SK-N-SH (cell line): ENCODE results near the gene IQSEC1. TPM values are rescaled to one million over a fixed set of nuclear protein-coding genes. Genes with fewer than 3 reads are reported as not detected.

Experiments used
- CTCF ChIA-PET: fragments of 300-600, 350-600 bp; formaldehyde crosslinking; extraction: SDS; loops from one replicate; lab custom pipeline; 2021; lab: Yijun Ruan, JAX
- POLR2A ChIA-PET: fragments of 350-600 bp; sonication (Branson Sonifier 250); formaldehyde crosslinking; extraction: SDS; loops from one replicate; lab custom pipeline; 2020; ENCODE audit warnings: antibody characterized with exemption, inconsistent platforms; lab: Yijun Ruan, JAX
- DNase-seq: peaks from one replicate; pipeline ENCODE4 v3.0.0; 2012
- H2AFZ ChIP-seq: fragments of 200-600 bp; sonication (generic); 2 replicates; pipeline ENCODE4 v1.8.1; 2016; ENCODE audit warnings: antibody characterized with exemption, mild to moderate bottlenecking, low read depth
- H3F3A ChIP-seq: fragments of 200-600 bp; sonication (generic); replicated peaks from 2 replicates; pipeline ENCODE3; 2016; ENCODE audit warnings: antibody characterized with exemption, mild to moderate bottlenecking; ENCODE audit not compliant: insufficient read depth
- H3K27ac ChIP-seq, 2 experiments: fragments of 200-500 bp in 1 of 2; fragments of 200-600 bp in 1 of 2; sonication (Bioruptor generic) in 1 of 2; sonication (generic), shearing (Covaris generic) in 1 of 2; 2 replicates each; pipeline versions ENCODE4 v1.5.1 to v1.6.1; 2014 to 2016; ENCODE audit warnings: low read depth in 2 of 2, inconsistent platforms in 1 of 2, low read length in 1 of 2, mild to moderate bottlenecking in 1 of 2, mixed read lengths in 1 of 2
- H3K27me3 ChIP-seq: fragments of 200-600 bp; sonication (generic), shearing (Covaris generic); 2 replicates; pipeline ENCODE4 v1.6.1; 2016; ENCODE audit warnings: mixed run types; ENCODE audit not compliant: insufficient read depth
- H3K36me3 ChIP-seq, 2 experiments: fragments of 200-500 bp in 1 of 2; fragments of 200-600 bp in 1 of 2; sonication (Bioruptor generic) in 1 of 2; sonication (generic) in 1 of 2; replicated peaks in 1 of 2; 2 replicates each; pipeline versions ENCODE3 to v1.5.1; 2014 to 2016; ENCODE audit warnings: low read length in 1 of 2, mild to moderate bottlenecking in 1 of 2; ENCODE audit not compliant: insufficient read depth in 2 of 2, control insufficient read depth in 1 of 2
- H3K4me1 ChIP-seq, 2 experiments: fragments of 200-500 bp in 1 of 2; fragments of 200-600 bp in 1 of 2; sonication (Bioruptor generic) in 1 of 2; sonication (generic), shearing (Covaris generic) in 1 of 2; 2 replicates each; pipeline versions ENCODE4 v1.5.1 to v1.6.1; 2014 to 2016; ENCODE audit warnings: low read depth in 1 of 2, low read length in 1 of 2, mixed run types in 1 of 2; ENCODE audit not compliant: insufficient read depth in 2 of 2, control insufficient read depth in 1 of 2
- H3K4me2 ChIP-seq: fragments of 200-600 bp; sonication (generic), shearing (Covaris generic); 2 replicates; pipeline ENCODE4 v1.6.1; 2017; ENCODE audit warnings: mixed run types
- H3K4me3 ChIP-seq, 2 experiments: fragments of 200-500 bp in 1 of 2; fragments of 200-600 bp in 1 of 2; sonication (Bioruptor generic) in 1 of 2; sonication (generic), shearing (Covaris generic) in 1 of 2; 2 replicates each; pipeline versions ENCODE4 v1.5.1 to v1.8.1; 2014 to 2016; ENCODE audit warnings: low read depth in 2 of 2, inconsistent platforms in 1 of 2, low read length in 1 of 2, mild to moderate bottlenecking in 1 of 2, mixed read lengths in 1 of 2, moderate library complexity in 1 of 2
- H3K79me2 ChIP-seq: fragments of 200-600 bp; sonication (generic); 2 replicates; pipeline ENCODE4 v1.8.1; 2017; ENCODE audit warnings: mild to moderate bottlenecking; ENCODE audit not compliant: insufficient read depth
- H3K9ac ChIP-seq: fragments of 200-600 bp; sonication (generic); 2 replicates; pipeline ENCODE4 v1.6.1; 2017; ENCODE audit warnings: mixed run types
- H3K9me2 ChIP-seq: fragments of 200-600 bp; sonication (generic); 2 replicates; pipeline ENCODE4 v1.6.1; 2017; ENCODE audit warnings: mixed run types
- H3K9me3 ChIP-seq: fragments of 200-600 bp; sonication (generic); 2 replicates; pipeline ENCODE4 v1.6.1; 2017; ENCODE audit warnings: mixed run types, mild to moderate bottlenecking, moderate library complexity
- H4K20me1 ChIP-seq: fragments of 200-600 bp; sonication (generic); 2 replicates; pipeline ENCODE4 v1.6.1; 2017; ENCODE audit warnings: mild to moderate bottlenecking, mixed run types; ENCODE audit not compliant: insufficient read depth
- ELF1 ChIP-seq: IDR thresholded peaks from 2 replicates; pipeline ENCODE4 v1.4.0; 2012
- EP300 ChIP-seq, 2 experiments: IDR thresholded peaks; 2 replicates each; pipeline versions ENCODE4 v1.4.0 to v1.6.1; 2012; ENCODE audit warnings: borderline replicate concordance in 1 of 2, low read depth in 1 of 2, low read length in 1 of 2
- FOSL2 ChIP-seq: IDR thresholded peaks from 2 replicates; pipeline ENCODE4 v1.4.0; 2012; ENCODE audit warnings: low read depth, mild to moderate bottlenecking, moderate library complexity, borderline replicate concordance
- FOXJ3 ChIP-seq: sonication (generic); formaldehyde crosslinking; IDR thresholded peaks from 2 replicates; pipeline ENCODE4 v1.5.1; 2020; ENCODE audit warnings: mild to moderate bottlenecking, missing genetic modification reagents
- GABPA ChIP-seq: IDR thresholded peaks from 2 replicates; pipeline ENCODE4 v1.4.0; 2012; ENCODE audit warnings: low read depth, mild to moderate bottlenecking
- MEF2A ChIP-seq: IDR thresholded peaks from 2 replicates; pipeline ENCODE4 v1.4.0; 2012; ENCODE audit warnings: low read depth, borderline replicate concordance
- MXI1 ChIP-seq: IDR thresholded peaks from 2 replicates; pipeline ENCODE4 v1.6.1; 2012; ENCODE audit warnings: mild to moderate bottlenecking, low read depth, low read length, improper control_type of control experiment
- NRF1 ChIP-seq: IDR thresholded peaks from 2 replicates; pipeline ENCODE4 v1.6.1; 2012; ENCODE audit warnings: low read depth, mild to moderate bottlenecking, low read length
- SMC3 ChIP-seq: IDR thresholded peaks from 2 replicates; pipeline ENCODE4 v1.6.1; 2012; ENCODE audit warnings: low read depth, low read length, improper control_type of control experiment
- ZBTB33 ChIP-seq: IDR thresholded peaks from 2 replicates; pipeline ENCODE4 v1.4.0; 2012; ENCODE audit warnings: low read depth, borderline replicate concordance
- WGBS: methylation state at CpG from one replicate; pipeline ENCODE4 v1.1.6; 2017; ENCODE audit warnings: low lambda C conversion rate; 5-methylcytosine and 5-hydroxymethylcytosine counted together
- polyA plus RNA-seq, 3 experiments: library from polyadenylated mRNA; depleted of rRNA; stranded (reverse); fragments of >200 nt; gene quantifications; 2 replicates each; pipeline ENCODE4 v1.2.3, GENCODE V29; 2012
- TF ChIP-seq, protein P1 (sequence below): fragments of 200-600 bp; sonication (generic); IDR thresholded peaks from 2 replicates; pipeline ENCODE4 v1.6.1; 2017; ENCODE audit warnings: antibody characterized with exemption, mild to moderate bottlenecking, moderate library complexity
- TF ChIP-seq, protein P2 (sequence below): IDR thresholded peaks from 2 replicates; pipeline ENCODE4 v1.6.1; 2012; ENCODE audit warnings: mild to moderate bottlenecking, low read depth, low read length, moderate library complexity
- TF ChIP-seq, protein P3 (sequence below): fragments of 150-350 bp; IDR thresholded peaks from 2 replicates; pipeline ENCODE4 v1.6.1; 2017; ENCODE audit warnings: antibody characterized with exemption, low read length, low read depth, borderline replicate concordance
- TF ChIP-seq, protein P4 (sequence below): IDR thresholded peaks from 2 replicates; pipeline ENCODE4 v1.4.0; 2012; ENCODE audit warnings: low read depth, borderline replicate concordance

IQSEC1 gene
- polyA plus RNA-seq, 1 of the 3 experiments (the other 2 are of a cell fraction) = 6.2 TPM

- POLR2A ChIA-PET = no interaction called here
- Histone ChIP-seq H3K9me3 (no peaks in the 10 kb centered on the region), H3K4me3 (no peak overlapping the region), H2AFZ (no peak overlapping the region), H3K9ac (no peak overlapping the region), H3F3A (no peaks in the 10 kb centered on the region), H3K36me3 (no peaks in the 10 kb centered on the region), H4K20me1 (no peaks in the 10 kb centered on the region), H3K27ac (peak overlapping the region in 1 of 2 experiments; percentile 99; a peak in 2 of 4 replicates), H3K4me1 (peaks cover 0 to 64% of the 10 kb centered on the region in 2 experiments; a peak in 2 of 4 replicates), H3K79me2 (no peaks in the 10 kb centered on the region), H3K27me3 (peaks cover 6% of the 10 kb centered on the region; the same call in 1 of the 2 replicates), H3K9me2 (no peaks in the 10 kb centered on the region), H3K4me2 (no peak overlapping the region)
- no peak for DNase-seq
- TF ChIP-seq FOSL2 (no peak), GABPA (no peak), NRF1 (no peak), SMC3 (no peak), ZBTB33 (no peak), ELF1 (no peak), MEF2A (no peak)
- CTCF ChIA-PET = interaction anchor here (0.7 to 2.1 kb wide), 6 partner anchors 14 to 413 kb away, joined by 3 to 8 read pairs (median 4); no protein-coding TSS in a partner anchor
- WGBS = 73% methylated on average over 13 of the region's 14 CpGs
Measured at GRCh38 chr3:13039213-13039896, 33.9 kb downstream of the IQSEC1 start.

DNA sequence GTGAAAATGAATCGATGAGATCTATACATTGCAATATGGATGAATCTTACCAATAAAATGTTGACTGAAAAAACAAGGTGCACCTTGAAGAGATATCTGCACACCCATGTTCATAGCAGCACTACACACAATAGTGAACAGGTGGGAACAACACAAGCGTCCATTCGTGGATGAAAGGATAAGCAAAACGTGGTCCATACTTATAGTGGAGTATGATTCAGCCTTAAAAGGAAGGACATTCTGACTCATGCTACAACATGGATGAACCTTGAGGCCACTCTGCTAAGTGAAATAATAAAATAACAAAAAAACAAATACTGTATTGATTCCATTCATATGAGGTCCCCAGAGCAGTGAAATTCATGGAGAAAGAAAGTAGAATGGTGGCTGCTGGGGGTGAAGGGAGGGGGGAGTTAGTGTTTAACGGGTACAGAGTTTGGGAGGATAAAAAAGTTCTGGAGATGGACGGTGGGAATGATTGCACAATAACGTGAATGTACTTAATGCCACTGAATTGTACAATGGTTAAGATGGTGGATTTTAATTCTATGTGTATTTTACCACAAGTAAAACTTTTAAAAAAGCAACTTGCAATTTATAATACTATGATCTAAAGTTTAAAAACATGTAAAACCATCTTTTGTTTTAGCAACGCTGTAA lies 35.6 kb downstream of the IQSEC1 start:
- H3K4me2 ChIP-seq = no peak overlapping the region
- H2AFZ ChIP-seq = no peak overlapping the region
- DNase-seq = no peak
- ChIA-PET CTCF (no interaction called here), POLR2A (no interaction called here)
- 76% methylated on average over 8 of the region's 8 CpGs for WGBS
- no peak overlapping the region for H3K4me3 ChIP-seq
- no peaks in the 10 kb centered on the region for H3K9me3 ChIP-seq
- H3F3A ChIP-seq = no peaks in the 10 kb centered on the region
- peaks cover 6% of the 10 kb centered on the region; the same call in 1 of the 2 replicates for H3K27me3 ChIP-seq
- no peaks in the 10 kb centered on the region for H3K9me2 ChIP-seq
- H3K27ac ChIP-seq = no peak overlapping the region
- H3K36me3 ChIP-seq = no peaks in the 10 kb centered on the region
- peaks cover 0 to 47% of the 10 kb centered on the region in 2 experiments; a peak in 2 of 4 replicates for H3K4me1 ChIP-seq
- H4K20me1 ChIP-seq = no peaks in the 10 kb centered on the region
- H3K9ac ChIP-seq = no peak overlapping the region
- no peaks in the 10 kb centered on the region for H3K79me2 ChIP-seq
- TF ChIP-seq, protein P1, sequence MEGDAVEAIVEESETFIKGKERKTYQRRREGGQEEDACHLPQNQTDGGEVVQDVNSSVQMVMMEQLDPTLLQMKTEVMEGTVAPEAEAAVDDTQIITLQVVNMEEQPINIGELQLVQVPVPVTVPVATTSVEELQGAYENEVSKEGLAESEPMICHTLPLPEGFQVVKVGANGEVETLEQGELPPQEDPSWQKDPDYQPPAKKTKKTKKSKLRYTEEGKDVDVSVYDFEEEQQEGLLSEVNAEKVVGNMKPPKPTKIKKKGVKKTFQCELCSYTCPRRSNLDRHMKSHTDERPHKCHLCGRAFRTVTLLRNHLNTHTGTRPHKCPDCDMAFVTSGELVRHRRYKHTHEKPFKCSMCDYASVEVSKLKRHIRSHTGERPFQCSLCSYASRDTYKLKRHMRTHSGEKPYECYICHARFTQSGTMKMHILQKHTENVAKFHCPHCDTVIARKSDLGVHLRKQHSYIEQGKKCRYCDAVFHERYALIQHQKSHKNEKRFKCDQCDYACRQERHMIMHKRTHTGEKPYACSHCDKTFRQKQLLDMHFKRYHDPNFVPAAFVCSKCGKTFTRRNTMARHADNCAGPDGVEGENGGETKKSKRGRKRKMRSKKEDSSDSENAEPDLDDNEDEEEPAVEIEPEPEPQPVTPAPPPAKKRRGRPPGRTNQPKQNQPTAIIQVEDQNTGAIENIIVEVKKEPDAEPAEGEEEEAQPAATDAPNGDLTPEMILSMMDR = no peak
- TF ChIP-seq, protein P2, sequence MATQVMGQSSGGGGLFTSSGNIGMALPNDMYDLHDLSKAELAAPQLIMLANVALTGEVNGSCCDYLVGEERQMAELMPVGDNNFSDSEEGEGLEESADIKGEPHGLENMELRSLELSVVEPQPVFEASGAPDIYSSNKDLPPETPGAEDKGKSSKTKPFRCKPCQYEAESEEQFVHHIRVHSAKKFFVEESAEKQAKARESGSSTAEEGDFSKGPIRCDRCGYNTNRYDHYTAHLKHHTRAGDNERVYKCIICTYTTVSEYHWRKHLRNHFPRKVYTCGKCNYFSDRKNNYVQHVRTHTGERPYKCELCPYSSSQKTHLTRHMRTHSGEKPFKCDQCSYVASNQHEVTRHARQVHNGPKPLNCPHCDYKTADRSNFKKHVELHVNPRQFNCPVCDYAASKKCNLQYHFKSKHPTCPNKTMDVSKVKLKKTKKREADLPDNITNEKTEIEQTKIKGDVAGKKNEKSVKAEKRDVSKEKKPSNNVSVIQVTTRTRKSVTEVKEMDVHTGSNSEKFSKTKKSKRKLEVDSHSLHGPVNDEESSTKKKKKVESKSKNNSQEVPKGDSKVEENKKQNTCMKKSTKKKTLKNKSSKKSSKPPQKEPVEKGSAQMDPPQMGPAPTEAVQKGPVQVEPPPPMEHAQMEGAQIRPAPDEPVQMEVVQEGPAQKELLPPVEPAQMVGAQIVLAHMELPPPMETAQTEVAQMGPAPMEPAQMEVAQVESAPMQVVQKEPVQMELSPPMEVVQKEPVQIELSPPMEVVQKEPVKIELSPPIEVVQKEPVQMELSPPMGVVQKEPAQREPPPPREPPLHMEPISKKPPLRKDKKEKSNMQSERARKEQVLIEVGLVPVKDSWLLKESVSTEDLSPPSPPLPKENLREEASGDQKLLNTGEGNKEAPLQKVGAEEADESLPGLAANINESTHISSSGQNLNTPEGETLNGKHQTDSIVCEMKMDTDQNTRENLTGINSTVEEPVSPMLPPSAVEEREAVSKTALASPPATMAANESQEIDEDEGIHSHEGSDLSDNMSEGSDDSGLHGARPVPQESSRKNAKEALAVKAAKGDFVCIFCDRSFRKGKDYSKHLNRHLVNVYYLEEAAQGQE = no peak
- TF ChIP-seq FOXJ3 (CRISPR knock-in tag) (no peak), NRF1 (no peak), MXI1 (no peak), FOSL2 (no peak), EP300 (IDR thresholded peaks at IDR 0.05; ENCODE audit: borderline replicate concordance in 1 of 2, low read depth in 1 of 2, low read length in 1 of 2) (no peak)
- TF ChIP-seq, protein P3, sequence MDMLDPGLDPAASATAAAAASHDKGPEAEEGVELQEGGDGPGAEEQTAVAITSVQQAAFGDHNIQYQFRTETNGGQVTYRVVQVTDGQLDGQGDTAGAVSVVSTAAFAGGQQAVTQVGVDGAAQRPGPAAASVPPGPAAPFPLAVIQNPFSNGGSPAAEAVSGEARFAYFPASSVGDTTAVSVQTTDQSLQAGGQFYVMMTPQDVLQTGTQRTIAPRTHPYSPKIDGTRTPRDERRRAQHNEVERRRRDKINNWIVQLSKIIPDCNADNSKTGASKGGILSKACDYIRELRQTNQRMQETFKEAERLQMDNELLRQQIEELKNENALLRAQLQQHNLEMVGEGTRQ = no peak
- TF ChIP-seq, protein P4, sequence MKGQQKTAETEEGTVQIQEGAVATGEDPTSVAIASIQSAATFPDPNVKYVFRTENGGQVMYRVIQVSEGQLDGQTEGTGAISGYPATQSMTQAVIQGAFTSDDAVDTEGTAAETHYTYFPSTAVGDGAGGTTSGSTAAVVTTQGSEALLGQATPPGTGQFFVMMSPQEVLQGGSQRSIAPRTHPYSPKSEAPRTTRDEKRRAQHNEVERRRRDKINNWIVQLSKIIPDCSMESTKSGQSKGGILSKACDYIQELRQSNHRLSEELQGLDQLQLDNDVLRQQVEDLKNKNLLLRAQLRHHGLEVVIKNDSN = no peak
